ENCODE data around the gene CETN1. TPM values are rescaled to one million over a fixed set of nuclear protein-coding genes. Genes with fewer than 3 reads are reported as not detected.

CETN1 gene
- polyA plus RNA-seq, 3 donors: not detected

DNA sequence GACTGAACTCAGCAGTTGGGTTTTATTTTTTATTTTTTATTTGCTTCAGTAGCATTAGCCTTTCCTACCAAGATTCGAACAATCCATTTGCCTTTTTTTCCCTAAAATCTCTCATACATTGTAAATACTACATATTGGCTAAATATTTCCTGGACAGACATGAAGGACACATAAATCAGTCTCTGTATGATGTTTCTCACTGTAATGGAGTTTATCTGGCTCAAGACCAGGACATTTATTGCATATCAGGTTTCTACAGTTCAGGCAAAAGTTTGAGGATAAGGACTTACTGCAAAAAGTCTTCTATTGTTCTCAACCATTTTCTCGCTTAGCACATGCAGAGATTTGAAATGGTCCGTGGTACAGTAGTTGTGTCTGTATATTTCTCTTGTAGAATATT, 19.9 kb downstream of the CETN1 start:
- Mint-ChIP-seq H3K27ac (no peak overlapping the region), H3K4me3 (no peak overlapping the region), H3K4me1 (peaks cover 6% of the 10 kb centered on the region), H3K9me3 (peaks cover 0 to 6% (median 0%) of the 10 kb centered on the region in 7 donors), H3K36me3 (no peaks in the 10 kb centered on the region), H3K27me3 (ENCODE audit: low read depth in 3 of 3) (peaks cover 21 to 37% (median 26%) of the 10 kb centered on the region in 3 donors)
- WGBS (ENCODE audit: insufficient coverage): 100% methylated on average over 1 of the region's 3 CpGs
- Histone ChIP-seq H3K27me3 (ENCODE audit: control insufficient read depth in 2 of 2, insufficient read depth in 2 of 2, low read length in 2 of 2) (peaks cover 14 to 32% of the 10 kb centered on the region in 2 donors), H4K20me1 (ENCODE audit: insufficient read depth, low read length) (no peaks in the 10 kb centered on the region), H3K4me3 (replicated peaks in 1 of 3; ENCODE audit: low read depth in 2 of 3, low read length in 3 of 3) (no peak overlapping the region), H3K79me2 (ENCODE audit: insufficient read depth, low read length) (no peaks in the 10 kb centered on the region), H3K9me3 (replicated peaks in 1 of 2; ENCODE audit: control insufficient read depth in 1 of 2, insufficient read depth in 1 of 2, low read length in 2 of 2) (no peaks in the 10 kb centered on the region), H3K36me3 (replicated peaks in 1 of 2; ENCODE audit: control insufficient read depth in 1 of 2, insufficient read depth in 2 of 2, low read length in 2 of 2) (no peaks in the 10 kb centered on the region), H3K9ac (ENCODE audit: insufficient read depth, low read length, poor library complexity, severe bottlenecking) (no peak overlapping the region), H3K27ac (ENCODE audit: low read depth in 1 of 2, low read length in 2 of 2) (no peak overlapping the region), H3K4me2 (replicated peaks; ENCODE audit: extremely low read depth, low read length, poor library complexity, severe bottlenecking) (no peak overlapping the region), H2AFZ (ENCODE audit: insufficient read depth, low read depth, low read length, poor library complexity, severe bottlenecking) (no peak overlapping the region), H3K4me1 (ENCODE audit: control insufficient read depth in 1 of 2, insufficient read depth in 2 of 2, low read length in 2 of 2) (peaks cover 4 to 5% of the 10 kb centered on the region in 2 donors)
- no peak for TF ChIP-seq CTCF (IDR thresholded peaks at IDR 0.05)
- DNase-seq: no peak
- intact Hi-C loops (cut with micrococcal nuclease): no loop called here

DNA sequence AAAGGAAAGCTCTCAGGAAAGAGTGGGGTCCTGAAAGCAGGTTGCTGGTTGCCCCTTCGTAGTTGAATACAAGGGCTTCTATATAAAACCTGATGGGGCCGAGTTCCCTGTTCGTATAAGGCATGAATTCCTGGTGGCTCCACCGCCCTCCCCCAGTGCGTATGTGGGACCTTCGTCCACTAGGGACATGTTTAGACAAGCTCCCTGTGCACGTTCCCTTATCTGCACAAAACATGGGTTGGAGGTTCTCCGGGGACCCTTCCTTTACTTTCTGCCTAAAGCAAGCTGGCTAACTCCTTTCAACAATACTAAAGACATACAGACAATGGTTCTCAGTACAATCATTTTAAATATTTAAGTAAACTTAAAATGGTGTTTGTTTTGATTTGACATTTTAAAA, 24.6 kb downstream of the CETN1 start:
- Mint-ChIP-seq H3K4me1 (peaks cover 2% of the 10 kb centered on the region), H3K4me3 (no peak overlapping the region), H3K9me3 (no peaks in the 10 kb centered on the region), H3K27me3 (ENCODE audit: low read depth in 3 of 3) (peaks cover 12 to 16% (median 14%) of the 10 kb centered on the region in 3 donors), H3K27ac (no peak overlapping the region), H3K36me3 (no peaks in the 10 kb centered on the region)
- H3K79me2 ChIP-seq (ENCODE audit: insufficient read depth, low read length): no peaks in the 10 kb centered on the region
- H3K4me1 ChIP-seq (ENCODE audit: control insufficient read depth in 1 of 2, insufficient read depth in 2 of 2, low read length in 2 of 2): no peaks in the 10 kb centered on the region
- WGBS (ENCODE audit: insufficient coverage): 92% methylated on average over 7 of the region's 8 CpGs
- no peaks in the 10 kb centered on the region for H4K20me1 ChIP-seq (ENCODE audit: insufficient read depth, low read length)
- DNase-seq: no peak
- H3K4me3 ChIP-seq (replicated peaks in 1 of 3; ENCODE audit: low read depth in 2 of 3, low read length in 3 of 3): no peak overlapping the region
- no peaks in the 10 kb centered on the region for H3K36me3 ChIP-seq (replicated peaks in 1 of 2; ENCODE audit: control insufficient read depth in 1 of 2, insufficient read depth in 2 of 2, low read length in 2 of 2)
- intact Hi-C loops (cut with micrococcal nuclease): no loop called here
- H3K9ac ChIP-seq (ENCODE audit: insufficient read depth, low read length, poor library complexity, severe bottlenecking): no peak overlapping the region
- no peaks in the 10 kb centered on the region for H3K9me3 ChIP-seq (replicated peaks in 1 of 2; ENCODE audit: control insufficient read depth in 1 of 2, insufficient read depth in 1 of 2, low read length in 2 of 2)
- H3K4me2 ChIP-seq (replicated peaks; ENCODE audit: extremely low read depth, low read length, poor library complexity, severe bottlenecking): no peak overlapping the region
- H2AFZ ChIP-seq (ENCODE audit: insufficient read depth, low read depth, low read length, poor library complexity, severe bottlenecking): no peak overlapping the region
- TF ChIP-seq CTCF (IDR thresholded peaks at IDR 0.05): no peak
- no peak overlapping the region for H3K27ac ChIP-seq (ENCODE audit: low read depth in 1 of 2, low read length in 2 of 2)
- peaks cover 0 to 6% of the 10 kb centered on the region in 2 donors for H3K27me3 ChIP-seq (ENCODE audit: control insufficient read depth in 2 of 2, insufficient read depth in 2 of 2, low read length in 2 of 2)
